Esophagus muscularis mucosa (tissue), 4 donors: ENCODE measurements around the gene LRP10.

Experiments
- CTCF ChIP-seq, 3 experiments: fragments of 200-600 bp in 2 of 3; fragments of 450-650 bp in 1 of 3; sonication (generic) in 2 of 3; IDR thresholded peaks; one replicate each; pipeline ENCODE4 v1.5.1; 2017 to 2019; ENCODE audit warnings: antibody characterized with exemption in 3 of 3, mild to moderate bottlenecking in 2 of 3, moderate library complexity in 1 of 3
- EP300 ChIP-seq: sonication (generic); formaldehyde crosslinking; IDR thresholded peaks from one replicate; pipeline ENCODE4 v1.6.1; 2017; ENCODE audit warnings: antibody characterized with exemption
- POLR2A ChIP-seq: fragments of 450-650 bp; IDR thresholded peaks from one replicate; pipeline ENCODE4 v1.6.1; 2017; ENCODE audit warnings: antibody characterized with exemption, moderate library complexity, mild to moderate bottlenecking, low read depth
- POLR2AphosphoS5 ChIP-seq, 2 donors: sonication (generic); formaldehyde crosslinking; IDR thresholded peaks; one replicate each; pipeline ENCODE4 v1.6.1; 2017; ENCODE audit warnings: antibody characterized with exemption in 2 of 2

- TF ChIP-seq CTCF (IDR thresholded peaks at IDR 0.05) (no peak), POLR2A (no peak), POLR2AphosphoS5 (IDR thresholded peaks at IDR 0.05) (no peak), EP300 (no peak)
Measured at GRCh38 chr14:22892488-22892887, 20.9 kb downstream of the LRP10 start.
